DND-41 (cell line): Measurements from ENCODE around the gene TBC1D30.

Experiments
- EZH2 ChIP-seq: IDR thresholded peaks from 3 replicates; pipeline ENCODE4 v1.6.1; 2012; ENCODE audit warnings: borderline replicate concordance, low read depth, mild to moderate bottlenecking, moderate library complexity, low read length, inconsistent platforms; ENCODE audit not compliant: severe bottlenecking
- TF ChIP-seq, protein P1 (sequence below): IDR thresholded peaks from 2 replicates; pipeline ENCODE4 v1.5.1; 2012; ENCODE audit warnings: borderline replicate concordance, low read length, moderate library complexity, mild to moderate bottlenecking; ENCODE audit not compliant: poor library complexity, severe bottlenecking; ENCODE audit errors: extremely low read depth

DNA sequence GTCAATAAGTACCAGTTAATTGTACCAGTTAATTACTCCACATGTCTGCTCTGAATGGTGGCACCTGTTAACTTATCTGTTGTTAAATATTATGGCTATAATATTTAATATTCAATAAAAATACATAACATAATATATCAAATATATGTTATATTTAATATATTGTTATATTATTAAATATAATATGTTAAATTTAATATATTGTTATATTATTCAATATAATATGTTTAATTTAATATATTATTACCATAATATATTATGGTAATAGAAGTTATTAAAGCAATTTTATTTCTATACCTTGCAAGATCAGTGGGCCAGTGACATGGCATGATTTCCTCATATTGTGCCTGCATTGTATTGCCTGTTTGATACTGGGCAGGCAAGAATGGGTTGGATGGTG, 98.4 kb downstream of the TBC1D30 start:
- TF ChIP-seq, protein P1, sequence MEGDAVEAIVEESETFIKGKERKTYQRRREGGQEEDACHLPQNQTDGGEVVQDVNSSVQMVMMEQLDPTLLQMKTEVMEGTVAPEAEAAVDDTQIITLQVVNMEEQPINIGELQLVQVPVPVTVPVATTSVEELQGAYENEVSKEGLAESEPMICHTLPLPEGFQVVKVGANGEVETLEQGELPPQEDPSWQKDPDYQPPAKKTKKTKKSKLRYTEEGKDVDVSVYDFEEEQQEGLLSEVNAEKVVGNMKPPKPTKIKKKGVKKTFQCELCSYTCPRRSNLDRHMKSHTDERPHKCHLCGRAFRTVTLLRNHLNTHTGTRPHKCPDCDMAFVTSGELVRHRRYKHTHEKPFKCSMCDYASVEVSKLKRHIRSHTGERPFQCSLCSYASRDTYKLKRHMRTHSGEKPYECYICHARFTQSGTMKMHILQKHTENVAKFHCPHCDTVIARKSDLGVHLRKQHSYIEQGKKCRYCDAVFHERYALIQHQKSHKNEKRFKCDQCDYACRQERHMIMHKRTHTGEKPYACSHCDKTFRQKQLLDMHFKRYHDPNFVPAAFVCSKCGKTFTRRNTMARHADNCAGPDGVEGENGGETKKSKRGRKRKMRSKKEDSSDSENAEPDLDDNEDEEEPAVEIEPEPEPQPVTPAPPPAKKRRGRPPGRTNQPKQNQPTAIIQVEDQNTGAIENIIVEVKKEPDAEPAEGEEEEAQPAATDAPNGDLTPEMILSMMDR: no peak
- no peak for TF ChIP-seq EZH2
